Activated CD8-positive, alpha-beta T cell treated with anti-CD3 and anti-CD28 coated beads for 36 hours (primary cell): ENCODE measurements around the gene CARS2. TPM values are rescaled to one million over a fixed set of nuclear protein-coding genes. Genes with fewer than 3 reads are reported as not detected.
A peak's percentile ranks its signal among the peaks of the same experiment; 100 is the strongest.

Experiments
- ATAC-seq: fragments of 200-7000 bp; cut with Tn5 transposase; one replicate; pipeline ENCODE4 v1.10.0; 2021; ENCODE audit warnings: mild to moderate bottlenecking, moderate library complexity
- CTCF ChIA-PET: fragments of 350-600 bp; sonication (Branson Sonifier 250); formaldehyde crosslinking; loops from one replicate; lab custom pipeline; 2021; ENCODE audit warnings: antibody characterized with exemption; lab: Charles Lee
- POLR2A ChIA-PET: fragments of 350-600 bp; sonication (Branson Sonifier 250); formaldehyde crosslinking; loops from one replicate; lab custom pipeline; 2021; ENCODE audit warnings: antibody characterized with exemption; lab: Charles Lee
- DNase-seq: peaks from one replicate; pipeline ENCODE4 v3.0.0-alpha.2; 2020
- H3K27ac Mint-ChIP-seq: one replicate; pipeline ENCODE4 v1.8.0; 2021; ENCODE audit warnings: mild to moderate bottlenecking, mixed read lengths
- H3K27me3 Mint-ChIP-seq: one replicate; pipeline ENCODE4 v1.8.0; 2021; ENCODE audit warnings: mixed read lengths
- H3K36me3 Mint-ChIP-seq: one replicate; pipeline ENCODE4 v1.8.0; 2021; ENCODE audit warnings: low read depth, mixed read lengths
- H3K4me1 Mint-ChIP-seq: one replicate; pipeline ENCODE4 v1.8.0; 2021; ENCODE audit warnings: low read depth, mixed read lengths
- H3K4me3 Mint-ChIP-seq: one replicate; pipeline ENCODE4 v1.8.0; 2021; ENCODE audit warnings: mild to moderate bottlenecking, moderate library complexity, mixed read lengths
- H3K9me3 Mint-ChIP-seq: one replicate; pipeline ENCODE4 v1.8.0; 2021; ENCODE audit warnings: mixed read lengths
- CTCF ChIP-seq: fragments of 200-600 bp; IDR thresholded peaks from one replicate; pipeline ENCODE4 v1.8.0; 2022; ENCODE audit warnings: antibody characterized with exemption, mild to moderate bottlenecking
- intact Hi-C: fragments of 100-400 bp; cut with micrococcal nuclease; formaldehyde crosslinking; loops from one replicate; pipeline ENCODE4 v1.10.0; 2022
- total RNA-seq, 2 experiments: library from RNA; stranded (reverse); gene quantifications; one replicate each; pipeline ENCODE4 v1.2.3, GENCODE V29; 2021

Gene CARS2
- total RNA-seq: 10 to 100 TPM; 60.7 to 63.0 TPM

GRCh38 chr13:110705826-110706569 lies at the start of gene CARS2:
TSS of gene CARS2 (minus strand) at chr13:110706116. CDS start at chr13:110706093, 23 bp downstream.
- DNase-seq (peak; percentile 95), ATAC-seq (peak; percentile 96)
- TF ChIP-seq CTCF: no peak
- intact Hi-C loops: loop anchor here (5.0 kb wide), 1 partner anchor 89 kb away; the partner anchor contains the start of gene NAXD
- H3K4me3 Mint-ChIP-seq: peak within 1 kb of the TSS; percentile 90
- H3K9me3 Mint-ChIP-seq: no peaks in the 10 kb centered on the region
- H3K27me3 Mint-ChIP-seq: no peaks in the 10 kb centered on the region
- H3K27ac Mint-ChIP-seq: peak within 1 kb of the TSS; percentile 90
- peaks cover 20% of the 10 kb centered on the region for H3K36me3 Mint-ChIP-seq
- peaks cover 30% of the 10 kb centered on the region for H3K4me1 Mint-ChIP-seq
- CTCF ChIA-PET: interaction anchor here (0.8 to 0.9 kb wide), 2 partner anchors 61 to 65 kb away, joined by 3 to 4 read pairs; no protein-coding TSS in a partner anchor
- POLR2A ChIA-PET: interaction anchor here (0.6 to 1.9 kb wide), 8 partner anchors 9 to 208 kb away, joined by 3 to 6 read pairs (median 3); partner anchors contain the start of gene ING1

- ChIA-PET CTCF (no interaction called here), POLR2A (no interaction called here)
- DNase-seq: no peak
- Mint-ChIP-seq H3K9me3 (peaks cover 15% of the 10 kb centered on the region), H3K27ac (no peak overlapping the region), H3K4me1 (no peaks in the 10 kb centered on the region), H3K36me3 (peaks cover 1% of the 10 kb centered on the region), H3K4me3 (no peak overlapping the region), H3K27me3 (peaks cover 1% of the 10 kb centered on the region)
- ATAC-seq: no peak
- TF ChIP-seq CTCF: no peak
- intact Hi-C loops: no loop called here
These were observed 42.4 kb upstream of the CARS2 start for GRCh38 chr13:110748271-110748670.

- H3K27me3 Mint-ChIP-seq: peaks cover 1% of the 10 kb centered on the region
- CTCF ChIA-PET: no interaction called here
- H3K9me3 Mint-ChIP-seq: peaks cover 19% of the 10 kb centered on the region
- ATAC-seq: no peak
- no peak for DNase-seq
- H3K4me3 Mint-ChIP-seq: no peak overlapping the region
- H3K36me3 Mint-ChIP-seq: peaks cover 1% of the 10 kb centered on the region
- TF ChIP-seq CTCF: no peak
- H3K4me1 Mint-ChIP-seq: no peaks in the 10 kb centered on the region
- no peak overlapping the region for H3K27ac Mint-ChIP-seq
- POLR2A ChIA-PET: no interaction called here
- intact Hi-C loops: no loop called here
These were observed 40.5 kb upstream of the CARS2 start for GRCh38 chr13:110746438-110746837.

GRCh38 chr13:110743687-110744086 lies 37.8 kb upstream of the CARS2 start:
- DNase-seq (no peak), ATAC-seq (no peak)
- ChIA-PET POLR2A (no interaction called here), CTCF (interaction anchor here (1.4 kb wide), 1 partner anchor 27 kb away, joined by 4 read pairs; no protein-coding TSS in a partner anchor)
- H3K9me3 Mint-ChIP-seq: peaks cover 15% of the 10 kb centered on the region
- H3K4me3 Mint-ChIP-seq: no peak overlapping the region
- H3K36me3 Mint-ChIP-seq: peaks cover 1% of the 10 kb centered on the region
- intact Hi-C loops: no loop called here
- peaks cover 1% of the 10 kb centered on the region for H3K27me3 Mint-ChIP-seq
- no peaks in the 10 kb centered on the region for H3K4me1 Mint-ChIP-seq
- no peak overlapping the region for H3K27ac Mint-ChIP-seq
- no peak for TF ChIP-seq CTCF

GRCh38 chr13:110737555-110737954 lies 31.6 kb upstream of the CARS2 start:
- H3K4me3 Mint-ChIP-seq: no peak overlapping the region
- POLR2A ChIA-PET: no interaction called here
- H3K27me3 Mint-ChIP-seq: no peaks in the 10 kb centered on the region

More at GRCh38 chr13:110737555-110737954, 31.6 kb upstream of the CARS2 start:
- no peak for TF ChIP-seq CTCF
- Mint-ChIP-seq H3K27ac (no peak overlapping the region), H3K36me3 (peaks cover 6% of the 10 kb centered on the region), H3K4me1 (peaks cover 6% of the 10 kb centered on the region), H3K9me3 (peaks cover 2% of the 10 kb centered on the region)
- ATAC-seq: no peak
- CTCF ChIA-PET: no interaction called here
- DNase-seq: no peak
- intact Hi-C loops: no loop called here
